Effector memory CD8-positive, alpha-beta T cell (primary cell): ENCODE measurements around the gene SLC5A3.

Source experiments
- ATAC-seq: fragments of 150-1000 bp; cut with Tn5 transposase; replicated peaks from 2 replicates; pipeline ENCODE4 v1.10.0; 2021; ENCODE audit warnings: mild to moderate bottlenecking, moderate library complexity
- DNase-seq, 3 experiments: peaks; one replicate each; pipeline ENCODE4 v3.0.0; 2021
- H3K27ac Mint-ChIP-seq, 2 donors: one replicate each; pipeline ENCODE4 v1.8.0; 2022; ENCODE audit warnings: mild to moderate bottlenecking in 2 of 2, mixed read lengths in 2 of 2, moderate library complexity in 2 of 2
- H3K27me3 Mint-ChIP-seq, 2 donors: one replicate each; pipeline ENCODE4 v1.8.0; 2022; ENCODE audit warnings: mixed read lengths in 2 of 2
- H3K36me3 Mint-ChIP-seq: one replicate; pipeline ENCODE4 v1.8.0; 2022; ENCODE audit warnings: mild to moderate bottlenecking, moderate library complexity, mixed read lengths; ENCODE audit not compliant: insufficient read depth
- H3K4me1 Mint-ChIP-seq, 2 donors: one replicate each; pipeline ENCODE4 v1.8.0; 2022; ENCODE audit warnings: low read depth in 2 of 2, mixed read lengths in 2 of 2
- H3K4me3 Mint-ChIP-seq, 2 donors: one replicate each; pipeline ENCODE4 v1.8.0; 2022; ENCODE audit warnings: mild to moderate bottlenecking in 2 of 2, mixed read lengths in 2 of 2, moderate library complexity in 2 of 2
- H3K9me3 Mint-ChIP-seq, 2 donors: one replicate each; pipeline ENCODE4 v1.8.0; 2022; ENCODE audit warnings: mixed read lengths in 2 of 2

Gene SLC5A3

DNA sequence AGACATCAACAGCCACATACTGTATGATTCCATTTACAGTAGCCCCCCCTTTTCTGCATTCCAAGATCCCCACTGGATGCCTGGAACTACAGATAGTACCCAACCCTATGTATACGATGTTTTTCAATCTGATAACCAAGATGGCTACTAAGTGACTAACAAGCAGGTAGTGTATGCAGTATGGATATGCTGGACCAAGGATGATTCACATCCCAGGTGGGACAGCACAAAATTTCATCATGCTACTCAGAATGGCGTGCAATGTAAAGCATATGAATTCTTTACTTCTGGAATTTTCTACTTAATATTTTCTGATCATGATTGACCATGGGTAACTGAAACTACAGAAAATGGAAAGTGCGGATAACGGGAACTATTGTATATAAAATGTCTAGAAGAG, 30.0 kb upstream of the SLC5A3 start:
- Mint-ChIP-seq H3K36me3 (no peaks in the 10 kb centered on the region), H3K27me3 (no peaks in the 10 kb centered on the region), H3K4me3 (no peak overlapping the region), H3K27ac (no peak overlapping the region), H3K9me3 (no peaks in the 10 kb centered on the region), H3K4me1 (peaks cover 0 to 13% of the 10 kb centered on the region in 2 donors)
- ATAC-seq (no peak), DNase-seq (no peak)

DNA sequence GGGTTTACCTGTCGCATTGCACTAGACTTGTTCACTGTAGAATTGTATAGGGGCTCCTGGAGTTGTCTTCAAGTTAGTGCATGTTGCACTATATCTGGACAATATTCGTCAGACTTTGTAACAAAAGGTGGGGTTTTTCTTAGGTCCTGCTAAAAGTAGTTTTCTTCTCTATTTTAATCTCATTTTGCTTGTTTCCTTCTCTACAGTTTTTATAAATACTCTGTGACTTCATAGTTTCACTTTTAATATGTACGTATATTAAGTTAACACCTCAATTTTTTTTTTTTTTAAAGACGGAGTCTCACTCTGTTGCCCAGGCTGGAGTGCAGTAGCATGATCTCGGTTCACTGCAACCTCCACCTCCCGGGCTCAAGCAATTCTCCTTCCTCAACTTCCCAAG, 26.5 kb upstream of the SLC5A3 start:
- DNase-seq (no peak), ATAC-seq (peak; percentile 89)
- peaks cover 0 to 13% of the 10 kb centered on the region in 2 donors for H3K4me1 Mint-ChIP-seq
- H3K4me3 Mint-ChIP-seq: peak overlapping the region; percentile 71
- H3K27ac Mint-ChIP-seq: peak overlapping the region; percentile 46 to 86
- H3K36me3 Mint-ChIP-seq: no peaks in the 10 kb centered on the region
- no peaks in the 10 kb centered on the region for H3K9me3 Mint-ChIP-seq
- no peaks in the 10 kb centered on the region for H3K27me3 Mint-ChIP-seq

DNA sequence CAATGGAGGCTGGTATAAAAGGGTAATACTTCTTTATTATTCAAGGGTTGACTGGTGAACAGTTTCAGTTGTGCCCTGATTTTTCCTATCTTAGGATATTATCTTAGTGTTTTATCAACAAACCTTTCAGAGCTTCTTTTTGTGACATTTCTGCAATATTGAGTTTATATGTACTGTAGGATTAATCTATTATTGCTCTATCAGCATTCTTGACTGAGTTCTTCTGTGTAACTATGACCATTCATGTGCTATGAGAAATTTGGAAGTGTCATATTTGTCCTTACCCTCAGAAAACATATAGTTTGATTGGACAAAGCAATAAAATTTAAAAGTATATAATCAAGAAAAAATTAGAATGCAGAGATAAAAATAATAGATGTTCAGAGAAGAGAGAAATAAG, 25.5 kb upstream of the SLC5A3 start:
- Mint-ChIP-seq H3K27ac (peak overlapping the region in 1 of 2 donors; percentile 86), H3K9me3 (no peaks in the 10 kb centered on the region), H3K4me3 (peak overlapping the region; percentile 71), H3K27me3 (no peaks in the 10 kb centered on the region), H3K36me3 (no peaks in the 10 kb centered on the region), H3K4me1 (peaks cover 0 to 13% of the 10 kb centered on the region in 2 donors)
- ATAC-seq: no peak
- DNase-seq: no peak

DNA sequence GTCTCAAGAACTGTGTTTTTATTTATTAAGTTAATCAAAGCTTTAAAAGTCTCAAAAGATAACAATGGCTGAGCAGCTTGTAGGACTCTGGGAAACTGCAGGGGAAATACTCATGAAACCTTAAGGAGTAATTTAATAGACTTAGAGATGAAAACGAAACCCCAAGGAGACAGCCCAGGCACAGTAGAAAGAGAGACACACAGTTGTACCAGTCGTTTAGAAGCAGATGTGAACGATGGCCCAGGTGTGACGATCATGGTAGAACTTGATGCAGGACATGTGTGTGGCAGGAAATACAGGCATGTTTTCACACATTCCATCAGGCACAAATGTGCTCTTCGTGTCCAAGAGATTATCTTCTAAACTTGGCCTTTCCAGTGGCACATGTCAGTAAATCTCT, 21.2 kb upstream of the SLC5A3 start:
- DNase-seq: no peak
- H3K27me3 Mint-ChIP-seq: no peaks in the 10 kb centered on the region
- no peak for ATAC-seq
- peaks cover 0 to under 1% of the 10 kb centered on the region in 2 donors for H3K4me1 Mint-ChIP-seq
- H3K9me3 Mint-ChIP-seq: no peaks in the 10 kb centered on the region
- no peak overlapping the region for H3K4me3 Mint-ChIP-seq
- H3K36me3 Mint-ChIP-seq: no peaks in the 10 kb centered on the region
- no peak overlapping the region for H3K27ac Mint-ChIP-seq

DNA sequence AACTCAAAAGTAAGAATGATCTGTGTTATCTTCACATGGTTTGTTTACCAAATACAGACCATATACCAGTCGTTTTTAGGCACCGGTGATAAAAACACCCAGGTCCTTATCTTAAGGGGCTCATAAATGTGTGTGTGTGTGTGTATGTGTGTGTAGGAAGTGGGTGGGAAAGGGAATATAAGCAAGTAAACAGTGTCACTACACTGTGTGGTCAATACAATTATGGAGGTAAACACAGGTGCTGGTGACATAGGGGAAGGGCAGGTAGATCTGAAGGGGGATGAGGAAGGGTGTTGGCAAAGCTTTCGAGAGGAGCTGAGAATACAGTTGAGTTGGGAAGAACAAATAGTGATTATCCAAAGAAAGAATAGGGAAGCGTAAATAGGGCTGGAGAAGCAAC, 19.1 kb upstream of the SLC5A3 start:
- no peak for ATAC-seq
- no peaks in the 10 kb centered on the region for H3K9me3 Mint-ChIP-seq
- no peak for DNase-seq
- no peak overlapping the region for H3K27ac Mint-ChIP-seq
- H3K4me1 Mint-ChIP-seq: no peaks in the 10 kb centered on the region
- no peaks in the 10 kb centered on the region for H3K36me3 Mint-ChIP-seq
- no peaks in the 10 kb centered on the region for H3K27me3 Mint-ChIP-seq
- H3K4me3 Mint-ChIP-seq: no peak overlapping the region

DNA sequence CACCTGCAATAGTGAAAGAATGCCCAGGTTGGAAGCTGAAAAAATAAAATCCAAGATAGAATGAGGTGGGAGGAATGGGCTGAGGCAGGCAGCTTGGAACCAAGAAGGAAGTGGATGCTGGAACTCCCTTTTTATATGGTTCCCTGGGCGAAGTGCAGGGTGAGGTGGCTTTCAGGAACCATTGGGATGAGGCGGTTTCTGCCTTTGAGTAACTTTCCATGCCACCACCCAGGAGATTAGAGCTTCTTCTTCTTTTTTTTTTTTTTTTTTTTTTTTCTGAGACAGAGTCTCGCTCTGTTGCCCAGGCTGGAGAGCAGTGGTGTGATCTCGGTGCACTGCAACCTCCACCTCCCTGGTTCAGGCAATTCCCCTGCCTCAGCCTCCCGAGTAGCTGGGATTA, 17.8 kb upstream of the SLC5A3 start:
- DNase-seq: no peak
- H3K27me3 Mint-ChIP-seq: no peaks in the 10 kb centered on the region
- H3K27ac Mint-ChIP-seq: no peak overlapping the region
- ATAC-seq: no peak
- H3K4me3 Mint-ChIP-seq: no peak overlapping the region
- H3K4me1 Mint-ChIP-seq: no peaks in the 10 kb centered on the region
- no peaks in the 10 kb centered on the region for H3K36me3 Mint-ChIP-seq
- H3K9me3 Mint-ChIP-seq: no peaks in the 10 kb centered on the region

DNA sequence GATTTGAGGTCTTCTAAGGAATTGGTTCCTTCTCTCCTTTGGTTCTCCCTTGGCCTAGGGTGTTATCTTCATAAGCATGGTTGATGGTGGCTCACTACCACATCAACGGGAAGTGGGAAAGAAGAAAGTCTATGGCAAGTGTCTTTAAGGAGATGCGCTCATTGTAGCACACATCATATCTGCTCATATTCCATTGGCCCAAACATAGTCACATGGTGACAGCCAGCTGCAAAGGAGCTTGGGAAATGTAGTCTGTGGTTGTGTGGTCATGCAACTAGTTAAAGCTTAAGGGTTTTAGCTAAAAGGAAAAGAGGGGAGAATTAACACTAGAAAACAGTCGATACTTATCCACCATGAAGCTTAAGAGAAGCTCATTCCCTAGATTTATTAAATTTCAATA, 11.4 kb upstream of the SLC5A3 start:
- Mint-ChIP-seq H3K27ac (peak overlapping the region in 1 of 2 donors; percentile 57), H3K36me3 (no peaks in the 10 kb centered on the region), H3K9me3 (no peaks in the 10 kb centered on the region), H3K4me3 (no peak overlapping the region), H3K27me3 (no peaks in the 10 kb centered on the region), H3K4me1 (no peaks in the 10 kb centered on the region)
- no peak for ATAC-seq
- DNase-seq: no peak

DNA sequence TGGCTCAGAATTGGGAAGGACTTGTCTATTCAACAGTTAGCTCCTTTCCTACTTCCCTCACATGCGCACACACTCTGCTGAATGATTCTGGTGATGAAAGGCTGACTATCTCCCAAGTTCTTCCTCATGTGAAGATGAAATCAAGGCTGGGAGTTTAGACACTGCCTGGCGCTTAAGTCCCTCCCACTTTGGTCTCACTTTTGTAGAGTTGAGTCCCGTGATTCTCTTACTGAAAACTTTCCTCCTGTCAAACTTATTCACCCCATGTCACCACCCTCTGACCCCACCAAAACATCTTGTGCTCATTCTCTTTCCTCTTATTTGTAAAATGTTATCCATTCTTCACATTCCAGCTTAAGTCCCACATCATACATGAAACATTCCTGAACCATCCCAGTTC, 8.4 kb upstream of the SLC5A3 start:
- ATAC-seq: no peak
- no peaks in the 10 kb centered on the region for H3K27me3 Mint-ChIP-seq
- H3K36me3 Mint-ChIP-seq: peaks cover 3% of the 10 kb centered on the region
- no peak overlapping the region for H3K4me3 Mint-ChIP-seq
- DNase-seq: no peak
- no peaks in the 10 kb centered on the region for H3K4me1 Mint-ChIP-seq
- no peaks in the 10 kb centered on the region for H3K9me3 Mint-ChIP-seq
- no peak overlapping the region for H3K27ac Mint-ChIP-seq

DNA sequence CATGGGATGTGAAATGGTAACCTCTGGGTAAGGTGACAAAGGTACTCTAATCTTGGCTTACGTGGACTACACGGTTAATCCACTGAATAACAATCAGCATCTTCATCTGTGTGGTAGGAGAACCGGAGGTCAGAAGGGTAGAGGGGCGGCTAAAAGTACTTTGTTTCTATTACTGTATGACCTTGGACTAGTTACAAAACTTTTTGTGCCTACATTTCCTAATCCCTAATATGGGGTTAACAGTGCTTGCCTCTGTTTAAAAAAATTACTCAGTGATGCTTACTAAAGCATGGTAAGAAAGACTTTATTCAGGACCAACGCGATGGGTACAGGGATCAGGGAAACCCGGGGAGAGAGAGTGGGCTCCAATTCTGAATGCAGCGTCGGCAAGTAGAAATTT, 1.7 kb upstream of the SLC5A3 start:
- DNase-seq (no peak), ATAC-seq (no peak)
- Mint-ChIP-seq H3K27me3 (no peaks in the 10 kb centered on the region), H3K4me3 (peak overlapping the region; percentile 76 to 85), H3K36me3 (peaks cover 19% of the 10 kb centered on the region), H3K9me3 (no peaks in the 10 kb centered on the region), H3K4me1 (peaks cover 24 to 29% of the 10 kb centered on the region in 2 donors), H3K27ac (no peak overlapping the region)

DNA sequence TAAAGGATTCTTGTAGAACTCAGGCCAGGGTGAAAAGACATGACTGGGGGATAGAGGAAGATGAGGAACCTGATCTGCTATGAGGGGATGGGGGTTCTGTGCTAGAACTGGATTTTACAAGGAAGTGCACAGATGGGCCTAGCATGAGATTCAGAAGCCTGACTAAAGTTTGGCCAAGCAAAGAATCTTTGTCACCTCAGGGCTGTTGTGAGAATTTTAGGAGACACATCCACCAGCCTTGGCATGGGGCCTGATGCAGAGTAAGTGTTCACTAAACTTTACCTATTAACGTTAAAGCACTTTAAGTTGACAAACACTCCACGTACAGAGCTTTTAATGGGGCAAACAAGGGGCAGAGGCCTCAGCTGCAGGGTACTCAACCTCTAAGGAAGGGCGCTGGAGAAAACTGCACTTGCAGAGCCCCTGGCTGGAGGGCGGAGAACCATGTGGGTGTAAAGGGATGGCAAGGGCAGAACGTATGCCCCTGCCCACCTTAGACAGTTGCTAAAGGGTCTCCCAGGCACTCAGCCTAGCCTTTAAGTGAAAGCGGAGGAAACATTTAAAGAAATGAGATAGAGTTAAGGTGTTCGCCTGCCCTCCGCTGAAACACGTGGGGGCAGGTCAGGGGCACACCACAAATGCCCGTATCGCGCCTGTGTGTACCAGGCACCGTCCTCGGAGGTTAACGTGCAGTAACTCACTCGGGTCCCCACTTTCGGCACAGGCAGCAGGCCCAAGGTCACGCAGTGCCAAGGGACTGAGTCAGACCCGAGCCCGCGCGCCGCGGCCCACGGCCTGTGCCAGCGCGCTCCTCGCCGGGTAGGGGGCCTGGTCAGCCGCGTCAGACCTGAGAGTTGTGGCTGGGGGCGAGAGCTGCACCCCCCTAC, 990 bp upstream of the SLC5A3 start:
- H3K27me3 Mint-ChIP-seq: no peaks in the 10 kb centered on the region
- no peak for DNase-seq

DNA sequence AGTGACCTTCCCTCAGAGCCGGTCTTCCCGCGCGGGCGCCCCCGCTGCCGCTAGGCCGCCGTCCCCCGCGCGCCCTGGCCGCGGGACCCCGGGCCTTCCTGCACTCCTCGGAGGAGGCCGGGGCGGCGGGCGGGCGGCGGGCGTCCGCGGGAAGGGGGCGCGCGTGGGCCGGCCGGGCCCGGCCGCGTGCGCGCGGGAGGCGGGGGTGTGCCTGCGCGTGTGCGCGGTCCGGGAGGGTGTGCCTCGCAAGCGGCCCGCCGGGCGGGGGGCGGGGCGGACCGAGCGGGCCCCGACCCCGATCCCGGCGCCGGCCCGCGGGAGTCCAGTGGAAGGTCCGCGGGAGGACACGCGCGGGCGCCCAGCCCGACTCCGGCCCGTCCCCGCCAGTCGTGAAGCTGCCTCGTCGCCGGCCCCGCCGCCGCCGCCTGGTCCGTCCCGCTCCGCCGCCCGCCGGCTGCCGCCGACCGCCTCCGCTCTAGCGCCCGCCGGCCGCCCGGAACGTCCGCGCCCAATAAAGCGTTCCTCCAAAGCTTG, 438 bp downstream of the SLC5A3 start:
- peak; percentile 69 for ATAC-seq
- Mint-ChIP-seq H3K27ac (peak overlapping the region; percentile 92 to 93), H3K4me1 (peaks cover 42 to 51% of the 10 kb centered on the region in 2 donors), H3K4me3 (peak overlapping the region; percentile 93 to 94), H3K9me3 (no peaks in the 10 kb centered on the region), H3K36me3 (peaks cover 19% of the 10 kb centered on the region), H3K27me3 (no peaks in the 10 kb centered on the region)
- DNase-seq: peak in 2 of 3 experiments; percentile 6 to 42

More for the DNA sequence above, 990 bp upstream of the SLC5A3 start:
- Mint-ChIP-seq H3K4me1 (peaks cover 30 to 36% of the 10 kb centered on the region in 2 donors), H3K4me3 (peak overlapping the region; percentile 76 to 85), H3K27ac (peak overlapping the region; percentile 51 to 87), H3K36me3 (peaks cover 19% of the 10 kb centered on the region), H3K9me3 (no peaks in the 10 kb centered on the region)
- ATAC-seq: no peak

DNA sequence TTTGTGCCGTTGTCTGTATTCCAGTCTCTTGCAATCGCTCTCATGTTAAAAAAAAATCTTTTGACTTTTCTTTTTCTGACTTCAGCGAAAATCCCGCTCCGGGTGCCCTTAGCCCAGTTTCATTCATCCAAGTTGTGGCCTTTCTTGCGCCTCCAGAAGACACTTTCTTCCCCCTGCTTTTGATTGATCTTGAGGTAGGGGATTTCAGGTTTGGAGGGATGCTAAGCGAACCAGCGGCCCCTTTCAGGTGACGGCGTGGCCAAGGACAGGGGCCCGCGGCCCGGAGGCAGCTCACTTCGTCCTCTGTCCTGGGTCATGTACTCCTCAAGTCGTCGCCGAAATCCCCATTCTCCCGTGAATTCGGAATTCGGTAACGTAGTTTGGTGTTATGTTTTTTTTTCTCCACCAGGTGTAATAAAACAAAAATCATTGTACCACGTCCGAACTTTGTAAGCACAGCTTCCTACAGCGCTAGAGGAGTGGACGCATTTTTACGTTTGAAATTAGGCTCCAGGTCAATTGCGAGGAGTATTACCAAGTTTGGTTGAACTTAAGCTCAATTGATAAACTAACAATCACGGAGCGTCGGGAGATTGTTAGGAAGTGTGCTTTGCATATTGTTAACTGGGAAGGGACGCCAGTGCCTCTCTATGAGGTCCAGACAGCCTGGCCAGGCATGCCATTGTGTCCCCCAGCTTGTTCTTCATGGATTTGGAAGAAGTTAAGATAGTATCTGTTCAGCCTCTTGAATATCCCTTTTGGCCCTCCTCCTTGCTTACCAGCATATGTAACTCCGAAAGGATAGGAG, 1.1 kb downstream of the SLC5A3 start:
- no peaks in the 10 kb centered on the region for H3K9me3 Mint-ChIP-seq
- H3K27me3 Mint-ChIP-seq: no peaks in the 10 kb centered on the region
- DNase-seq (peak in 1 of 3 experiments; percentile 12), ATAC-seq (no peak)
- peaks cover 17% of the 10 kb centered on the region for H3K36me3 Mint-ChIP-seq
- H3K4me3 Mint-ChIP-seq: peak overlapping the region; percentile 93 to 94
- H3K4me1 Mint-ChIP-seq: peaks cover 46 to 57% of the 10 kb centered on the region in 2 donors
- peak overlapping the region; percentile 92 to 93 for H3K27ac Mint-ChIP-seq

DNA sequence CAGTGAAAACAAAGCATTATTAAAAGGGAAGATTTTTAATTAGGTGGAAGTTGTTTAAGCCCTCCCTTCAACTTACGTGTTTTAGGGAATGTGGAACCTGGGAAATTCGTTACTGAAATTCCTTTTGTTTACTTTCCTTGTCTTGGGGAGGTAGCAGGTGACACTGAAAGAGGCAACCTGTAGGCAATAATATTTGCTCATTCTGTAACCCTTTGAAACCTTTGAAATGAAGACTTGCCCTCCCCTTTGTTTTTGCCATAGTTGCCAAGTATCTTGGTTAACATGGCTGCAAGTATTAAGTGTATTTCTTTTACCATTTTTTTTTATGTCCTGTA, 1.7 kb downstream of the SLC5A3 start:
- Mint-ChIP-seq H3K27ac (peak overlapping the region; percentile 92 to 93), H3K36me3 (peaks cover 17% of the 10 kb centered on the region)

More for the DNA sequence above, 1.7 kb downstream of the SLC5A3 start:
- Mint-ChIP-seq H3K27me3 (no peaks in the 10 kb centered on the region), H3K9me3 (no peaks in the 10 kb centered on the region), H3K4me3 (peak overlapping the region; percentile 93 to 94), H3K4me1 (peaks cover 51 to 63% of the 10 kb centered on the region in 2 donors)
- ATAC-seq: no peak
- no peak for DNase-seq
